K562 (cell line): ENCODE measurements around the gene CARS2. TPM values are rescaled to one million over a fixed set of nuclear protein-coding genes. Genes with fewer than 3 reads are reported as not detected.

ENCODE experiments used
- BHLHE40 ChIP-seq: IDR thresholded peaks from 2 replicates; pipeline ENCODE4 v1.6.1; 2011; ENCODE audit warnings: low read length, improper control_type of control experiment
- CBX8 ChIP-seq: fragments of 200-600 bp; sonication (generic); IDR thresholded peaks from 2 replicates; pipeline ENCODE4 v1.6.1; 2012; ENCODE audit warnings: borderline replicate concordance, mixed run types, low read depth, mild to moderate bottlenecking, moderate library complexity, mixed read lengths, low read length, control low read depth, inconsistent platforms; ENCODE audit not compliant: poor library complexity, severe bottlenecking; ENCODE audit errors: extremely low read depth
- DMBX1 ChIP-seq: fragments of 250-450 bp; sonication (Bioruptor Pico); IDR thresholded peaks from 2 replicates; pipeline ENCODE4 v1.8.0; 2022; ENCODE audit warnings: inconsistent platforms, mild to moderate bottlenecking, moderate library complexity, borderline replicate concordance
- GATAD2A ChIP-seq: fragments of 450-650 bp; IDR thresholded peaks from 2 replicates; pipeline ENCODE4 v1.6.1; 2017
- NBN ChIP-seq: fragments of 450-650 bp; IDR thresholded peaks from 2 replicates; pipeline ENCODE4 v1.6.1; 2016; ENCODE audit warnings: low read depth, mild to moderate bottlenecking
- NCOA6 ChIP-seq: fragments of 450-650 bp; IDR thresholded peaks from 2 replicates; pipeline ENCODE4 v1.6.1; 2017; ENCODE audit warnings: mild to moderate bottlenecking
- PHF8 ChIP-seq: fragments of 200-600 bp; sonication (generic); IDR thresholded peaks from 2 replicates; pipeline ENCODE4 v1.6.1; 2012; ENCODE audit warnings: mixed run types, mild to moderate bottlenecking, inconsistent platforms, low read length, moderate library complexity, borderline replicate concordance
- POLR2B ChIP-seq: fragments of 450-650 bp; IDR thresholded peaks from 2 replicates; pipeline ENCODE4 v1.6.1; 2018; ENCODE audit warnings: low read depth; ENCODE audit not compliant: partially characterized antibody
- PTBP1 ChIP-seq: fragments of 200-400 bp; formaldehyde crosslinking; IDR thresholded peaks from 2 replicates; pipeline ENCODE4 v1.6.1; 2017; ENCODE audit warnings: low read depth, low read length
- SNRNP70 ChIP-seq: fragments of 200-400 bp; formaldehyde crosslinking; optimal IDR thresholded peaks from 2 replicates; pipeline ENCODE3; 2017; ENCODE audit warnings: low read depth, low read length
- TAF9B ChIP-seq: fragments of 450-650 bp; IDR thresholded peaks from 2 replicates; pipeline ENCODE4 v1.6.1; 2018; ENCODE audit warnings: mild to moderate bottlenecking; ENCODE audit not compliant: partially characterized antibody
- TCF3 ChIP-seq: sonication (generic); formaldehyde crosslinking; IDR thresholded peaks from 2 replicates; pipeline ENCODE4 v1.4.0; 2020; ENCODE audit warnings: mild to moderate bottlenecking, missing genetic modification reagents
- ZNF12 ChIP-seq: sonication (generic); formaldehyde crosslinking; IDR thresholded peaks from 2 replicates; pipeline ENCODE4 v1.4.0; 2020; ENCODE audit warnings: mild to moderate bottlenecking, missing genetic modification reagents
- ZNF133 ChIP-seq: fragments of 250-450 bp; sonication (Bioruptor Pico); IDR thresholded peaks from 2 replicates; pipeline ENCODE4 v1.4.0; 2020; ENCODE audit warnings: mild to moderate bottlenecking
- ZNF197 ChIP-seq: fragments of 200-800 bp; sonication (Bioruptor generic); IDR thresholded peaks from 2 replicates; pipeline ENCODE4 v1.6.1; 2016; ENCODE audit warnings: low read depth, missing genetic modification characterization, missing compliant biosample characterization
- ZNF217 ChIP-seq: sonication (generic); formaldehyde crosslinking; IDR thresholded peaks from 2 replicates; pipeline ENCODE4 v1.8.0; 2022; ENCODE audit warnings: mild to moderate bottlenecking, missing genetic modification reagents
- ZNF324 ChIP-seq: fragments of 250-450 bp; sonication (Bioruptor Pico); IDR thresholded peaks from 2 replicates; pipeline ENCODE4 v1.4.0; 2020; ENCODE audit warnings: mild to moderate bottlenecking
- ZNF507 ChIP-seq: conservative IDR thresholded peaks from 2 replicates; pipeline ENCODE4 v1.6.1; 2017; ENCODE audit warnings: missing genetic modification characterization, missing compliant biosample characterization
- ZNF584 ChIP-seq: fragments of 200-800 bp; sonication (Bioruptor generic); IDR thresholded peaks from 2 replicates; pipeline ENCODE4 v1.6.1; 2016; ENCODE audit warnings: low read depth, mild to moderate bottlenecking, missing genetic modification characterization, missing compliant biosample characterization
- ZNF695 ChIP-seq: fragments of 450-650 bp; formaldehyde crosslinking; IDR thresholded peaks from 2 replicates; pipeline ENCODE4 v1.4.0; 2020; ENCODE audit warnings: mild to moderate bottlenecking, moderate library complexity
- ZNF696 ChIP-seq: fragments of 250-450 bp; sonication (Bioruptor Pico); conservative IDR thresholded peaks from 2 replicates; pipeline ENCODE4 v1.4.0; 2020; ENCODE audit warnings: mild to moderate bottlenecking, moderate library complexity
- polyA plus RNA-seq, 8 experiments: library from polyadenylated mRNA; depleted of rRNA in 4 of 8; stranded (reverse) in 5 of 8; unstranded in 3 of 8; fragments of >200 nt; fragmentation: Nextera tagmentation in 2 of 8; fragmentation: Illumina TruSeq in 1 of 8; extraction: Ambion mirVana in 2 of 8; extraction: Trizol in 1 of 8; gene quantifications; 2 replicates each; pipeline versions ENCODE4 v1.2.1 to v1.2.3, GENCODE V29; 2011 to 2014; ENCODE audit warnings: inconsistent platforms in 1 of 8, missing spikeins in 1 of 8
- total RNA-seq, 7 experiments: library from RNA; depleted of rRNA in 6 of 7; stranded (reverse); fragments of >200 nt in 6 of 7; fragmentation: Illumina TruSeq in 2 of 7; extraction: Trizol in 2 of 7; gene quantifications; 2 replicates each; pipeline versions ENCODE4 v1.2.1 to v1.2.3, GENCODE V29; 2011 to 2021; ENCODE audit warnings: low replicate concordance in 1 of 7
- TF ChIP-seq, protein P1 (sequence below): fragments of 450-650 bp; IDR thresholded peaks from 2 replicates; pipeline ENCODE4 v1.6.1; 2018; ENCODE audit not compliant: partially characterized antibody
- TF ChIP-seq, protein P2 (sequence below): fragments of 450-650 bp; IDR thresholded peaks from 2 replicates; pipeline ENCODE4 v1.6.1; 2016; ENCODE audit warnings: antibody characterized with exemption
- TF ChIP-seq, protein P3 (sequence below): sonication (generic); formaldehyde crosslinking; IDR thresholded peaks from 2 replicates; pipeline ENCODE4 v1.5.0; 2020; ENCODE audit warnings: missing genetic modification reagents

CARS2 gene
- total and polyA plus RNA-seq, 9 of the 15 experiments (the other 6 are each of a cell fraction or from before 2014, with no cell fraction given), result 1.7 to 37.4 (median 30.5) TPM

GRCh38 chr13:110715395-110716246 is 9.7 kb upstream of the CARS2 start (continued):
- TF ChIP-seq CBX8 (no peak), PHF8 (peak; percentile 39; the same call in 1 of the 2 replicates), ZNF696 (no peak), TCF3 (CRISPR knock-in tag) (no peak), POLR2B (peak; percentile 33), NCOA6 (no peak), ZNF324 (CRISPR knock-in tag) (no peak), SNRNP70 (no peak), ZNF197 (CRISPR knock-in tag) (no peak), ZNF12 (CRISPR knock-in tag) (no peak), ZNF217 (no peak), BHLHE40 (peak; percentile 56), PTBP1 (no peak), ZNF507 (no peak), ZNF584 (no peak), DMBX1 (CRISPR knock-in tag) (no peak), ZNF133 (no peak), GATAD2A (no peak), NBN (no peak), TAF9B (no peak), ZNF695 (no peak)
- TF ChIP-seq, protein P1, sequence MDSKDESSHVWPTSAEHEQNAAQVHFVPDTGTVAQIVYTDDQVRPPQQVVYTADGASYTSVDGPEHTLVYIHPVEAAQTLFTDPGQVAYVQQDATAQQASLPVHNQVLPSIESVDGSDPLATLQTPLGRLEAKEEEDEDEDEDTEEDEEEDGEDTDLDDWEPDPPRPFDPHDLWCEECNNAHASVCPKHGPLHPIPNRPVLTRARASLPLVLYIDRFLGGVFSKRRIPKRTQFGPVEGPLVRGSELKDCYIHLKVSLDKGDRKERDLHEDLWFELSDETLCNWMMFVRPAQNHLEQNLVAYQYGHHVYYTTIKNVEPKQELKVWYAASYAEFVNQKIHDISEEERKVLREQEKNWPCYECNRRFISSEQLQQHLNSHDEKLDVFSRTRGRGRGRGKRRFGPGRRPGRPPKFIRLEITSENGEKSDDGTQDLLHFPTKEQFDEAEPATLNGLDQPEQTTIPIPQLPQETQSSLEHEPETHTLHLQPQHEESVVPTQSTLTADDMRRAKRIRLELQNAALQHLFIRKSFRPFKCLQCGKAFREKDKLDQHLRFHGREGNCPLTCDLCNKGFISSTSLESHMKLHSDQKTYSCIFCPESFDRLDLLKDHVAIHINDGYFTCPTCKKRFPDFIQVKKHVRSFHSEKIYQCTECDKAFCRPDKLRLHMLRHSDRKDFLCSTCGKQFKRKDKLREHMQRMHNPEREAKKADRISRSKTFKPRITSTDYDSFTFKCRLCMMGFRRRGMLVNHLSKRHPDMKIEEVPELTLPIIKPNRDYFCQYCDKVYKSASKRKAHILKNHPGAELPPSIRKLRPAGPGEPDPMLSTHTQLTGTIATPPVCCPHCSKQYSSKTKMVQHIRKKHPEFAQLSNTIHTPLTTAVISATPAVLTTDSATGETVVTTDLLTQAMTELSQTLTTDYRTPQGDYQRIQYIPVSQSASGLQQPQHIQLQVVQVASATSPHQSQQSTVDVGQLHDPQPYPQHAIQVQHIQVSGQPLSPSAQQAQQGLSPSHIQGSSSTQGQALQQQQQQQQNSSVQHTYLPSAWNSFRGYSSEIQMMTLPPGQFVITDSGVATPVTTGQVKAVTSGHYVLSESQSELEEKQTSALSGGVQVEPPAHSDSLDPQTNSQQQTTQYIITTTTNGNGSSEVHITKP, result peak; percentile 46
- TF ChIP-seq, protein P2, sequence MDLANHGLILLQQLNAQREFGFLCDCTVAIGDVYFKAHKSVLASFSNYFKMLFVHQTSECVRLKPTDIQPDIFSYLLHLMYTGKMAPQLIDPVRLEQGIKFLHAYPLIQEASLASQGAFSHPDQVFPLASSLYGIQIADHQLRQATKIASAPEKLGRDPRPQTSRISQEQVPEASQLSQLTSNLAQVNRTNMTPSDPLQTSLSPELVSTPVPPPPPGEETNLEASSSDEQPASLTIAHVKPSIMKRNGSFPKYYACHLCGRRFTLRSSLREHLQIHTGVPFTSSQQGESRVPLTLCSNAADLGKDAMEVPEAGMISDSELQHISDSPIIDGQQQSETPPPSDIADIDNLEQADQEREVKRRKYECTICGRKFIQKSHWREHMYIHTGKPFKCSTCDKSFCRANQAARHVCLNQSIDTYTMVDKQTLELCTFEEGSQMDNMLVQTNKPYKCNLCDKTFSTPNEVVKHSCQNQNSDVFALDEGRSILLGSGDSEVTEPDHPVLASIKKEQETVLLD, result peak; percentile 57; the same call in 1 of the 2 replicates
- TF ChIP-seq, protein P3, sequence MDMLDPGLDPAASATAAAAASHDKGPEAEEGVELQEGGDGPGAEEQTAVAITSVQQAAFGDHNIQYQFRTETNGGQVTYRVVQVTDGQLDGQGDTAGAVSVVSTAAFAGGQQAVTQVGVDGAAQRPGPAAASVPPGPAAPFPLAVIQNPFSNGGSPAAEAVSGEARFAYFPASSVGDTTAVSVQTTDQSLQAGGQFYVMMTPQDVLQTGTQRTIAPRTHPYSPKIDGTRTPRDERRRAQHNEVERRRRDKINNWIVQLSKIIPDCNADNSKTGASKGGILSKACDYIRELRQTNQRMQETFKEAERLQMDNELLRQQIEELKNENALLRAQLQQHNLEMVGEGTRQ (CRISPR knock-in tag), result no peak
